Liver (tissue), 9 donors: ENCODE measurements around the gene SMIM24. TPM values are rescaled to one million over a fixed set of nuclear protein-coding genes. Genes with fewer than 3 reads are reported as not detected.

Experiments
- DNase-seq: peaks from one replicate; pipeline ENCODE4 v3.0.0-alpha.2; 2017; ENCODE audit warnings: low spot score
- H3K27ac ChIP-seq, 2 donors: one replicate each; pipeline ENCODE4 v1.7.0; 2013; ENCODE audit warnings: inconsistent platforms in 2 of 2, low read length in 2 of 2, control low read depth in 1 of 2, low read depth in 1 of 2, mild to moderate bottlenecking in 1 of 2
- H3K27me3 ChIP-seq, 4 donors: one replicate each; pipeline versions ENCODE4 v1.6.1 to v1.7.0; 2013; ENCODE audit warnings: low read length in 3 of 4, inconsistent platforms in 1 of 4, mild to moderate bottlenecking in 1 of 4, moderate library complexity in 1 of 4; ENCODE audit not compliant: control insufficient read depth in 4 of 4, insufficient read depth in 4 of 4
- H3K36me3 ChIP-seq, 4 donors: one replicate each; pipeline versions ENCODE4 v1.6.1 to v1.7.0; 2013; ENCODE audit warnings: low read length in 3 of 4, mild to moderate bottlenecking in 3 of 4, low read depth in 1 of 4, moderate library complexity in 1 of 4; ENCODE audit not compliant: control insufficient read depth in 4 of 4, insufficient read depth in 3 of 4
- H3K4me1 ChIP-seq, 4 donors: one replicate each; pipeline versions ENCODE4 v1.6.1 to v1.7.0; 2013; ENCODE audit warnings: low read length in 3 of 4, mild to moderate bottlenecking in 3 of 4, moderate library complexity in 1 of 4; ENCODE audit not compliant: control insufficient read depth in 4 of 4, insufficient read depth in 4 of 4
- H3K4me3 ChIP-seq, 3 donors: one replicate each; pipeline versions ENCODE4 v1.6.1 to v1.7.0; 2013; ENCODE audit warnings: low read length in 3 of 3, control low read depth in 1 of 3, low read depth in 1 of 3, mild to moderate bottlenecking in 1 of 3
- H3K9ac ChIP-seq, 2 donors: one replicate each; pipeline ENCODE4 v1.7.0; 2013; ENCODE audit warnings: low read length in 2 of 2, mild to moderate bottlenecking in 2 of 2, moderate library complexity in 2 of 2, control low read depth in 1 of 2, low read depth in 1 of 2
- H3K9me3 ChIP-seq, 4 donors: one replicate each; pipeline versions ENCODE4 v1.6.1 to v1.7.0; 2013; ENCODE audit warnings: low read length in 3 of 4; ENCODE audit not compliant: control insufficient read depth in 4 of 4
- EGR1 ChIP-seq, 2 donors: IDR thresholded peaks; 2 replicates each; pipeline ENCODE4 v1.6.1; 2016 to 2018; ENCODE audit warnings: antibody characterized with exemption in 2 of 2, low read depth in 2 of 2
- FOXA2 ChIP-seq: IDR thresholded peaks from 2 replicates; pipeline ENCODE4 v1.6.1; 2016; ENCODE audit warnings: antibody characterized with exemption
- GABPA ChIP-seq, 2 donors: IDR thresholded peaks in 1 of 2; conservative IDR thresholded peaks in 1 of 2; 2 replicates each; pipeline ENCODE4 v1.6.1; 2016; ENCODE audit warnings: antibody characterized with exemption in 2 of 2, mild to moderate bottlenecking in 1 of 2, moderate library complexity in 1 of 2
- HNF4A ChIP-seq, 2 donors: conservative IDR thresholded peaks; 2 replicates each; pipeline ENCODE4 v1.6.1; 2016; ENCODE audit warnings: antibody characterized with exemption in 2 of 2, mild to moderate bottlenecking in 2 of 2
- HNF4G ChIP-seq: IDR thresholded peaks from 2 replicates; pipeline ENCODE4 v1.6.1; 2016; ENCODE audit warnings: antibody characterized with exemption
- JUND ChIP-seq, 2 donors: IDR thresholded peaks; 2 replicates each; pipeline ENCODE4 v1.6.1; 2016; ENCODE audit warnings: antibody characterized with exemption in 2 of 2
- NR2F2 ChIP-seq: IDR thresholded peaks from 2 replicates; pipeline ENCODE4 v1.6.1; 2016; ENCODE audit warnings: antibody characterized with exemption
- RAD21 ChIP-seq, 2 donors: IDR thresholded peaks; 2 replicates each; pipeline ENCODE4 v1.6.1; 2016; ENCODE audit warnings: antibody characterized with exemption in 2 of 2, mild to moderate bottlenecking in 2 of 2
- SP1 ChIP-seq: IDR thresholded peaks from 2 replicates; pipeline ENCODE4 v1.6.1; 2018; ENCODE audit warnings: antibody characterized with exemption, mild to moderate bottlenecking
- TAF1 ChIP-seq: conservative IDR thresholded peaks from 2 replicates; pipeline ENCODE4 v1.6.1; 2016; ENCODE audit warnings: antibody characterized with exemption, mild to moderate bottlenecking
- YY1 ChIP-seq: IDR thresholded peaks from 2 replicates; pipeline ENCODE4 v1.6.1; 2016; ENCODE audit warnings: antibody characterized with exemption, mild to moderate bottlenecking
- WGBS: extraction: QIAGEN DNeasy Blood & Tissue Kit; methylation state at CpG from one replicate; pipeline ENCODE4 v1.1.7; 2013; 5-methylcytosine and 5-hydroxymethylcytosine counted together
- polyA plus RNA-seq, 2 donors: library from polyadenylated mRNA; stranded (reverse) in 1 of 2; unstranded in 1 of 2; fragments of 200-250 nt in 1 of 2; fragments of >200 nt in 1 of 2; fragmentation: Nextera tagmentation in 1 of 2; extraction: Ambion mirVana in 1 of 2; gene quantifications; one replicate each; pipeline versions ENCODE4 v1.2.1 to v1.2.3, GENCODE V29; 2013 to 2015
- total RNA-seq, 2 donors: library from RNA; depleted of rRNA; stranded (reverse); fragments of >200 nt; gene quantifications; one replicate each; pipeline ENCODE4 v1.2.3, GENCODE V29; 2014
- TF ChIP-seq, protein P1 (sequence below): IDR thresholded peaks from 2 replicates; pipeline ENCODE4 v1.6.1; 2016; ENCODE audit warnings: antibody characterized with exemption
- TF ChIP-seq, protein P2 (sequence below): IDR thresholded peaks from 2 replicates; pipeline ENCODE4 v1.6.1; 2016; ENCODE audit warnings: antibody characterized with exemption, mild to moderate bottlenecking
- TF ChIP-seq, protein P3 (sequence below): fragments of 150-350 bp; IDR thresholded peaks from 2 replicates; pipeline ENCODE4 v1.5.1; 2017; ENCODE audit warnings: improper control_type of control experiment, low read depth, low read length; ENCODE audit not compliant: missing input control
- TF ChIP-seq, protein P4 (sequence below): IDR thresholded peaks from 2 replicates; pipeline ENCODE4 v1.6.1; 2016; ENCODE audit warnings: antibody characterized with exemption
- TF ChIP-seq, protein P5 (sequence below): IDR thresholded peaks from 2 replicates; pipeline ENCODE4 v1.6.1; 2016; ENCODE audit warnings: antibody characterized with exemption
- donor health status: healthy.
- donor health status: healthy.
- donor health status: healthy.
- donor health status: healthy.
- donor health status: healthy.

SMIM24 gene
- total and polyA plus RNA-seq, 4 donors = 0.17 to 13.7 (median 2.8) TPM

DNA sequence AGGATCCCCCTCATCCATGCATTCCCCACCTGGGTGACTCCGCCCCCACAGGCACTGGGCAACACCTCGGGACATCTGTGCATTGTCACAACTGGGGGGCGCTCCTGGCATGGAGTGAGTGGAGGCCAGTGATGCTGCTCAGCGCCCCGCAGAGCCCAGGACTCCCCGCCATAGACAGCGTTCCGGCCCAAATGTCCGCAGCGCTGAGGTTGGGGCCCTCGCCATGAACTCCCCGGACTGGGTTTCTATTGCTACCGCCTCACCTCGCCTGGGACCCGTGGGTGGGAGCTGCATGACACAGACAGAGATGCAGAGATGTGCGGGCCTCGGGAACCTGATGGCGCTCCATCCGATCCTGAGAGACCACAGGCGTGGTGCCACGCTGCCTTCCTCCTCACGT, 30.4 kb upstream of the SMIM24 start:
- H3K36me3 ChIP-seq = no peaks in the 10 kb centered on the region
- H3K9ac ChIP-seq = no peak overlapping the region
- H3K27me3 ChIP-seq = no peaks in the 10 kb centered on the region
- H3K9me3 ChIP-seq = no peaks in the 10 kb centered on the region
- peaks cover 18 to 74% (median 58%) of the 10 kb centered on the region in 4 donors for H3K4me1 ChIP-seq
- H3K4me3 ChIP-seq = no peak overlapping the region
- WGBS = 92% methylated on average over 22 of the region's 22 CpGs
- H3K27ac ChIP-seq = no peak overlapping the region
- DNase-seq = no peak
- TF ChIP-seq, protein P1, sequence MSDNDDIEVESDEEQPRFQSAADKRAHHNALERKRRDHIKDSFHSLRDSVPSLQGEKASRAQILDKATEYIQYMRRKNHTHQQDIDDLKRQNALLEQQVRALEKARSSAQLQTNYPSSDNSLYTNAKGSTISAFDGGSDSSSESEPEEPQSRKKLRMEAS = no peak
- TF ChIP-seq, protein P2, sequence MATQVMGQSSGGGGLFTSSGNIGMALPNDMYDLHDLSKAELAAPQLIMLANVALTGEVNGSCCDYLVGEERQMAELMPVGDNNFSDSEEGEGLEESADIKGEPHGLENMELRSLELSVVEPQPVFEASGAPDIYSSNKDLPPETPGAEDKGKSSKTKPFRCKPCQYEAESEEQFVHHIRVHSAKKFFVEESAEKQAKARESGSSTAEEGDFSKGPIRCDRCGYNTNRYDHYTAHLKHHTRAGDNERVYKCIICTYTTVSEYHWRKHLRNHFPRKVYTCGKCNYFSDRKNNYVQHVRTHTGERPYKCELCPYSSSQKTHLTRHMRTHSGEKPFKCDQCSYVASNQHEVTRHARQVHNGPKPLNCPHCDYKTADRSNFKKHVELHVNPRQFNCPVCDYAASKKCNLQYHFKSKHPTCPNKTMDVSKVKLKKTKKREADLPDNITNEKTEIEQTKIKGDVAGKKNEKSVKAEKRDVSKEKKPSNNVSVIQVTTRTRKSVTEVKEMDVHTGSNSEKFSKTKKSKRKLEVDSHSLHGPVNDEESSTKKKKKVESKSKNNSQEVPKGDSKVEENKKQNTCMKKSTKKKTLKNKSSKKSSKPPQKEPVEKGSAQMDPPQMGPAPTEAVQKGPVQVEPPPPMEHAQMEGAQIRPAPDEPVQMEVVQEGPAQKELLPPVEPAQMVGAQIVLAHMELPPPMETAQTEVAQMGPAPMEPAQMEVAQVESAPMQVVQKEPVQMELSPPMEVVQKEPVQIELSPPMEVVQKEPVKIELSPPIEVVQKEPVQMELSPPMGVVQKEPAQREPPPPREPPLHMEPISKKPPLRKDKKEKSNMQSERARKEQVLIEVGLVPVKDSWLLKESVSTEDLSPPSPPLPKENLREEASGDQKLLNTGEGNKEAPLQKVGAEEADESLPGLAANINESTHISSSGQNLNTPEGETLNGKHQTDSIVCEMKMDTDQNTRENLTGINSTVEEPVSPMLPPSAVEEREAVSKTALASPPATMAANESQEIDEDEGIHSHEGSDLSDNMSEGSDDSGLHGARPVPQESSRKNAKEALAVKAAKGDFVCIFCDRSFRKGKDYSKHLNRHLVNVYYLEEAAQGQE = no peak
- TF ChIP-seq EGR1 (IDR thresholded peaks at IDR 0.05; ENCODE audit: low read depth in 2 of 2) = no peak
- TF ChIP-seq, protein P3, sequence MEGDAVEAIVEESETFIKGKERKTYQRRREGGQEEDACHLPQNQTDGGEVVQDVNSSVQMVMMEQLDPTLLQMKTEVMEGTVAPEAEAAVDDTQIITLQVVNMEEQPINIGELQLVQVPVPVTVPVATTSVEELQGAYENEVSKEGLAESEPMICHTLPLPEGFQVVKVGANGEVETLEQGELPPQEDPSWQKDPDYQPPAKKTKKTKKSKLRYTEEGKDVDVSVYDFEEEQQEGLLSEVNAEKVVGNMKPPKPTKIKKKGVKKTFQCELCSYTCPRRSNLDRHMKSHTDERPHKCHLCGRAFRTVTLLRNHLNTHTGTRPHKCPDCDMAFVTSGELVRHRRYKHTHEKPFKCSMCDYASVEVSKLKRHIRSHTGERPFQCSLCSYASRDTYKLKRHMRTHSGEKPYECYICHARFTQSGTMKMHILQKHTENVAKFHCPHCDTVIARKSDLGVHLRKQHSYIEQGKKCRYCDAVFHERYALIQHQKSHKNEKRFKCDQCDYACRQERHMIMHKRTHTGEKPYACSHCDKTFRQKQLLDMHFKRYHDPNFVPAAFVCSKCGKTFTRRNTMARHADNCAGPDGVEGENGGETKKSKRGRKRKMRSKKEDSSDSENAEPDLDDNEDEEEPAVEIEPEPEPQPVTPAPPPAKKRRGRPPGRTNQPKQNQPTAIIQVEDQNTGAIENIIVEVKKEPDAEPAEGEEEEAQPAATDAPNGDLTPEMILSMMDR = no peak

DNA sequence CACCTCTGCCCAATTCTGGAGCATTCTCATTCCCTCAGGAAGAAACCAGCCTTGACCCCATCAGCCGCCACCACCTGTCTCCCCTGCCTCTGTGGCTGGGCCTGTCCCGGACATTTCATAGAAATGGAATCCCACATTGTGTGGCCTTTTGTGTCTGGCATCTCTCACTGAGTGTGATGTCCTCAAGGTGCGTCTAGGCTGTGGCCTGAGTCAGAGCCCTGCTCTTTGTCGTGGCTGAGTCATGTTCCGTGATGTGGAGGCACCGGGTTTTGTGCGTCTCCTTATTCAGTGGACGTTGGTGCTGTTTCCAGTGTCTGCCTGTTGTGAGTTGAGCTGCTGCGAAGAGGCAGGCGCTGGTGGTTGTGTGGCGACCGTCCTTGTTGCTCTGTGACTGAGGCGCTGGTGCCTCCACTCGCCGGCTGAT, 29.3 kb upstream of the SMIM24 start:
- Histone ChIP-seq H3K4me1 (peaks cover 19 to 77% (median 60%) of the 10 kb centered on the region in 4 donors), H3K36me3 (no peaks in the 10 kb centered on the region), H3K9me3 (no peaks in the 10 kb centered on the region), H3K9ac (no peak overlapping the region), H3K4me3 (no peak overlapping the region), H3K27ac (no peak overlapping the region), H3K27me3 (no peaks in the 10 kb centered on the region)
- TF ChIP-seq, protein P3 = no peak
- TF ChIP-seq, protein P4, sequence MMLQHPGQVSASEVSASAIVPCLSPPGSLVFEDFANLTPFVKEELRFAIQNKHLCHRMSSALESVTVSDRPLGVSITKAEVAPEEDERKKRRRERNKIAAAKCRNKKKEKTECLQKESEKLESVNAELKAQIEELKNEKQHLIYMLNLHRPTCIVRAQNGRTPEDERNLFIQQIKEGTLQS = no peak
- TF ChIP-seq EGR1 (IDR thresholded peaks at IDR 0.05; ENCODE audit: low read depth in 2 of 2) (no peak), YY1 (no peak), TAF1 (no peak), GABPA (IDR thresholded peaks at IDR 0.05 in 1 of 2, conservative IDR thresholded peaks at IDR 0.05 in 1 of 2) (no peak), SP1 (no peak), RAD21 (IDR thresholded peaks at IDR 0.05) (no peak), HNF4G (no peak), FOXA2 (no peak), JUND (IDR thresholded peaks at IDR 0.05) (no peak), NR2F2 (no peak), HNF4A (conservative IDR thresholded peaks at IDR 0.05) (no peak)
- TF ChIP-seq, protein P5, sequence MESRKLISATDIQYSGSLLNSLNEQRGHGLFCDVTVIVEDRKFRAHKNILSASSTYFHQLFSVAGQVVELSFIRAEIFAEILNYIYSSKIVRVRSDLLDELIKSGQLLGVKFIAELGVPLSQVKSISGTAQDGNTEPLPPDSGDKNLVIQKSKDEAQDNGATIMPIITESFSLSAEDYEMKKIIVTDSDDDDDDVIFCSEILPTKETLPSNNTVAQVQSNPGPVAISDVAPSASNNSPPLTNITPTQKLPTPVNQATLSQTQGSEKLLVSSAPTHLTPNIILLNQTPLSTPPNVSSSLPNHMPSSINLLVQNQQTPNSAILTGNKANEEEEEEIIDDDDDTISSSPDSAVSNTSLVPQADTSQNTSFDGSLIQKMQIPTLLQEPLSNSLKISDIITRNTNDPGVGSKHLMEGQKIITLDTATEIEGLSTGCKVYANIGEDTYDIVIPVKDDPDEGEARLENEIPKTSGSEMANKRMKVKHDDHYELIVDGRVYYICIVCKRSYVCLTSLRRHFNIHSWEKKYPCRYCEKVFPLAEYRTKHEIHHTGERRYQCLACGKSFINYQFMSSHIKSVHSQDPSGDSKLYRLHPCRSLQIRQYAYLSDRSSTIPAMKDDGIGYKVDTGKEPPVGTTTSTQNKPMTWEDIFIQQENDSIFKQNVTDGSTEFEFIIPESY = no peak
- TF ChIP-seq, protein P1 = no peak
- TF ChIP-seq, protein P2 = no peak
- DNase-seq = no peak
- 93% methylated on average over 15 of the region's 15 CpGs for WGBS
